GM18520 (cell line): ENCODE measurements around the gene AUNIP.

Source experiments
- ATAC-seq: cut with Tn5 transposase; IDR thresholded peaks from one replicate; pipeline ENCODE4 v1.9.1; 2021; ENCODE audit not compliant: unreplicated experiment

The AUNIP gene, protein sequence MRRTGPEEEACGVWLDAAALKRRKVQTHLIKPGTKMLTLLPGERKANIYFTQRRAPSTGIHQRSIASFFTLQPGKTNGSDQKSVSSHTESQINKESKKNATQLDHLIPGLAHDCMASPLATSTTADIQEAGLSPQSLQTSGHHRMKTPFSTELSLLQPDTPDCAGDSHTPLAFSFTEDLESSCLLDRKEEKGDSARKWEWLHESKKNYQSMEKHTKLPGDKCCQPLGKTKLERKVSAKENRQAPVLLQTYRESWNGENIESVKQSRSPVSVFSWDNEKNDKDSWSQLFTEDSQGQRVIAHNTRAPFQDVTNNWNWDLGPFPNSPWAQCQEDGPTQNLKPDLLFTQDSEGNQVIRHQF

DNA sequence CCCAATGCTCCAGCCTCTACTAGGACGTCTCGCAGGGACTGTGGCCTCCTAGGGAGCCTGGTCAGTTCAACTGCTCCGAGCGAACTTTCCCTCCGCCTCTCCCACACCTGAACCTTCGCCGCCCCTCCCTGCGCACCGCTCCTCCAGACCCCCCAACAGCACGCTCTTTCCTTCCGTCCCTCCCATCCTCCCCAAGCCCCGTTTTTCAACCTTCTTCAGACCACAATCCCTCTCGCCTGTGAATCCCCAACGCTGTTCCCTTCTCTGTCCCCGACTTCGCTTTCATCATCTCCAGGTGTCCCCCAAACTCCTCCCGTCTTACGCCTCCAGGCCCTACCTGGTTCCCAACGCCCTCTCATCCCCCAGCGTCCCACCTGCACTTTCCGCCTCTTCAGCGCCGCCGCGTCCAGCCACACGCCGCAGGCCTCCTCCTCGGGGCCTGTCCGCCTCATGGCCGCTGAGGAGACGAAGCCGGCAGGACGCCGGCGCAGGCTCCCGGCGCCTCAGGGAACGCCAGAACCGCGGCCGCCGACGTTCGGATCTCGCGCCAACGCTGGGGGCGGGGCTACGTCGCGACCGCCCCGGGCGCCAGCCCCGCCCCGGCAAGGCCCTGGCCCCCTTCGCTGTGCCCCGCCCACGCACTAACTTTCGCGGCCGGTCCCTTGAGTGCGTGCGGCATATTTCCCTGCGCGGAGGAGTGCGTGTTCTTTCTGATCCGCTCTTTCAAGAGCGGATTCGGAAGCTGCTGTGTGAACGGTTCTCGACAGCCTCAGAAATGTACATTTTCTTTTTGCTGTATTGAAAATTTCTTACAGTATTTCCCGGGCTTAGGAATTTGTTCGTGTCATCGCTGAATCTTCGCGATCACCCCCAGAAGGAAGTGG lies at the start of gene AUNIP:
AUNIP (minus strand) TSS at position 552 of the 884 bp plus-strand sequence; CDS start at position 452, 100 bp downstream.
- ATAC-seq = peak; percentile 70

DNA sequence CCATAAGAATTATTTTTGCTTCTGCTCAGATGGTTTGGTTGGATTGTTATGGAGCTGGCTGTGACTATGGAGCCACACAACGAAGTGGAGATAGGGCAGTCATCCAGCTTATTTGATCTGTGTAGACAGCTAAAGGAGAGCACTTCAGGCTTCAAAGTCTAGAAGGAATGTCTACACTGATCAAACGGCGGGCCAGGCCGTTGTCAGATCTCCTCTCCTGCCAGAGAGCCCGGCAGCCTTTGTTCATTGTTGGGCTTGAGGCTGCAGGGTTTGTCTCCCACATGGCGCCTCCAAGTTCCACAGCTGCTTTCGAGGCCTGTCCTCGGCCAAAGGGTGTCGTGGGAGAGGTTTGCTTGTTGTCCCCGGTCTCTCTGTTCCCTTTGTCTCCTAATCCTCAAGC lies 49.8 kb upstream of the AUNIP start:
- ATAC-seq = no peak

DNA sequence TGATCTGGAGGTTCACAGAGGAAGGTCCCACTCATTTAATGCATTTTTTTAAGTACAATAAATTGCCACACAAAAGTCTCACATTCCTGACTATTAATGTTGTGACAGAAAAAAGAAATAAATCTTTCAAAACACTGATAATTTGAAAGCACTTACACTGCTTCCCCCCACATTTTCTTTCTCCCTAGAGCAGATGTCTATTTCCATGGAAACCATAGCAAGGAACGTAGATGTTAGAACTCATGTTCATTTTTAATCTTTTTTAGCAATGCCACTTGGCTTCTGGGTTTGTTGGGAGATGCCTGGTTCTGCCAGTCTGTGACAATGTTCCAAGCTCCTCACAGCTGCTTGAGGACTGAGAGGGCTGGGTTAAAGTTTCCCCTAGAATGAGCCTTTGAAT lies 48.9 kb upstream of the AUNIP start:
- no peak for ATAC-seq

DNA sequence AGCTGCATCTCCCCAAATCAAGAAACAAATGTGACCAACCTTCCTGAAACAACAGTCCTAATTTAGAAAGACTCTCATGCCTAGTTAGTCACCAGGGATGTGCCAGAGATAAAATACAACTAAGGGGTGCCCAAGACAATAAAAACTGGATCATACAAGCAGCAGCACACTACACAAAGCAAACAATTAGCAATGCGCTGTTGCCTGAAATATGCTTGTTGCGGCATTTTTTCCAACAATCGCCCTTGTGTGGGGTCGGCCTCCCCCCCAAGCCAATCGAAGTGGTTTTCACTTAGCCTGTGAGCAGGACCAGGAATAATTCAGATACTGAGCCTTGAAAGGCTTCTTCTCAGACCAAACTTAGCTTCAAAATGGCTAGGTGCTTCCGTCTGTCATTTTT lies 48.3 kb upstream of the AUNIP start:
- ATAC-seq = no peak

DNA sequence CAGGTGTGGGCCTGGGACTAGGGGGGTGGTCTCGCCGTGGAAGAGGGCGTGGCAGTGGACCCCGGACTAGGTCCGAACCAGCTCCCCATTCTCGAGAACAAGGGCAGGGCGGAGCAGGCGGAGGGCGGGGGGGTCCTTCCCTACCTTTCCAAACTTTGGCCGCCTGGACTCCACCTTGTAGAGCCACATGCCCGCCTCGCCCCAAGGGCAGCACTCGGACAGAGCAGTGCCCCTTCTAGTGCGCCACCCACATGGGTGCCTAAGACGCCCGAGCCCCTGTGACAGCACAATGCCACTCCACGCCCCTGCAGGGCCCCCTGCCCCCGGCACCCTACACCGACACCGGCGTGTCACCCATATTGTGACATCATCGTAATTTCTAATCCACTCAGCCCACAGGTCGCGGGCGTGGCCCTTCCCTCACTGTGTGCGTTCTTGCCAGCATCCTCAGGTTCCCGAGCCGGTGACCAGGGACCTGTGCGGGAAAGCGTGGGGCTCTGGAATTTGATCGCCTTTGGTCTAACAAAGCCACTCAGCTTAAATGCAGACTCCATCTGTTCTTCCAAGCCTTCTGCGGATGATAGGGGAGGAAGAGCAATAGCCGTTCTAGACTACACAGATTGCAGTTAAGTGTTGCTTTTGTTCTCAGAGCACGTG lies 47.5 kb upstream of the AUNIP start:
- no peak for ATAC-seq

DNA sequence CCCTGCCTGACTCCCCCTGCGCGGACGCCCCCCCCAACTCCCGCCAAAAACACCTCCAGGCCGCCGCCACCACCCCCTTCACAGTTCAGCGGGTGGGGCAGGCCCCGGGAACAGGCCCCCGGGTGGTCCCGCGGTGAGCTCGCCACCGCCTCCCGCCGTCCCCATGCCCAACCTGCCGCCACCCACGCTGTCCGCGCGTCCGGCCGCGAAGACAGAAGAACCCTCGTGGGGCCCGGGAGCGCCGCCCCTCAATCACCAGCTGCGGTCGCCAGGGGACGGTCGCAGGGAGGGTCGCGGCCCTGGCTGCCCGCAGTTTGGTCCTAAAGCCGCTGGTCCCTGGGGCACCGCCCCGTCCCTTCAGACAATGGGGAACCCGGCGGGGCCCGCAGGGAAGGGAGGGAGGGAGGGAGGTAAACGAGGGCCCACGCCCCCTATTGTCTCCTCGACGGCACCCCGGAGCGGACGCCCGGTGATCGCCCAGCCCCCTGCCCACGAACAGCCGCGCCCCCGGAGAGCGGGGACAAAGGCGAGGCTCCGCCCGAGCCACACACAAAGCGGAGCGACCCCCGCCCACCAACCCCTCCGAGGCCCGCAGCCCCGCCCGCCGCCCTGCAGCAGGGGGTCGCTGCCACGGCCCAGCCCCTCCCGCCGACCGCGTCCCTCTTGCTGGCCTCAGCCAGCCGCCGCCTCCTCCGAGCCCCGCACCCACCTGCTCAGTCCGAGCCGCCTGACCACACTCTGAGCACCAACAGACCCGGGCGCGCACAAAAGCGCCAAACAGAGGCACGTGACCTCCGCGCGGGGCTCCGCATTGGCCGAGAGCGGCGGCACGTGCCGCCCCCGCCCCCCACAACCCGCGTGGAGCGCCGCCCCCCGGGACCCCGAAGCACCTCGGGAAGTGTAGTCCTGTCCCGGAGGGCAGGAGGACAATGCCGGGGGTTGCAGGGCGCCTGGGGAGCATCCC lies 46.7 kb upstream of the AUNIP start, which contains the start of gene STMN1:
STMN1 (minus strand) TSS at position 740 of the 964 bp plus-strand sequence. CDS start 1,743 bp downstream, outside the sequence.
- peak; percentile 46 for ATAC-seq

DNA sequence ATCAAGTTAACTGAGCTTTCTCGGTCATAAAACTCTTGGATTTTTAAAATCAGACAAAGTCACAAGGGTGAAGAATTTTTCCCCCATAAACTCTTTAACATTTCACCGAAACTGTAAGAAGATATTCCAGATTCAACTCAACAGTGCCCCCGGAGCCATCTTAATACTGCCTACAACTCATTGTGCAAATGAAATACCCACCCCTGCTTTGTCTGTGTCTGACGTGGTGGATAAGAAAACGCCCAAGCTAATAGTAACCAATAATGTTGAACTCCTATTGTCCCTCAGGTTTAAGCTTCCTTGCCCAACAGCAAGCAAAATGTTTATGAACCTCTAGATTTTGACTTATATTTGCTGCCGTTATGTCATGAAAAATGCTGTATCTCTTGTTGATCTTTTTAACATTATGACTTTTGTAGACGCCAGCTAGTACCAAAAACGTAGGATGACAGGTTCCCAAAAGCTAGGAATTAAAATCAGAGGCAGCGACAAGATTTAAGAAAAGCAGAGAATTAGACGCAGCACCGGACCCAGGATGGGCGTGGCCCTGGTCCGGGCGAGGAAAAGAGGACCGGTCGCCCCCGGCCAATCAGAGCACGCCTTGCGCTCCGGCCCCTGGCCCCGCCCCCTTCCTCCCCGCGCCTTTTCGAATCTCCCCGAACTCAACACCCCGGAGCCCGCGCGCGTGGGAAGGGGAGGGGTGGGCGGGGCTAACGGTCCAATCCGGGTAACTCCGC lies 45.9 kb upstream of the AUNIP start:
- ATAC-seq = peak; percentile 49

DNA sequence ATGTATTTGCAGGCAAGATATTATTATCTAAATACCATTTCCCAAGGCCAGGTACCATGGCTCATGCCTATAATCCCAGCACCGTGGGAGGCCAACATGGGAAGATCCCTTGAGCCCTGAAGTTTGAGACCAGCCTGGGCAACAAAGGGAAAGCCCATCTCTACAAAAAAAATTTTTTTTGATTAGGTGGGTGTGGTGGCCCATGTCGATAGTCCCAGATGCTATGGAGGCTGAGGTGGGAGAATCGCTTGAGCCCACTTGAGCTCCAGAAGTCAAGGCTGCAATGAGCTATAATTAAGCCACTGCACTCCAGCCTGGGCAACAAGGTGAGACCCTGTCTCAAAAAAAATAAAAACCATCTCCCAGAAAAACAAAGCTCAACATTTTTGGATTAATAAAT lies 44.7 kb upstream of the AUNIP start:
- no peak for ATAC-seq

DNA sequence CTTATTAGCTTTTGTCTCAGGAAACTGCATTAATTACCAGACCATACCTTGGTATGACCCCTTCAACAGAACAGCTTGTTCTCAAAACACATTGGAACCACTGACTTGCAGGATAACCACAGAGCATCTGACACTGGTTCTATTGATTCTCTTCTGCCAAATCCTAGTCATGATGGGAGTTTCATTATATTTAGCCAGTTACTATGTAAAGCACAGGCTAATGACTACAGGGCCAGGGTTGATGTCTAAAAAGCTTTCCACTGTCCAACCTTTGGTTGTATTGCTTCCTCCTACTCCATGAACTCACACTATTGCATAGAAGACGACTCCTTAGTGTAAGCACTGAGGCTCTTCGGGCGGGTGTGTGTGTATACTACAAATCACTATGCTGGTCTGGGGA lies 43.2 kb upstream of the AUNIP start:
- no peak for ATAC-seq

DNA sequence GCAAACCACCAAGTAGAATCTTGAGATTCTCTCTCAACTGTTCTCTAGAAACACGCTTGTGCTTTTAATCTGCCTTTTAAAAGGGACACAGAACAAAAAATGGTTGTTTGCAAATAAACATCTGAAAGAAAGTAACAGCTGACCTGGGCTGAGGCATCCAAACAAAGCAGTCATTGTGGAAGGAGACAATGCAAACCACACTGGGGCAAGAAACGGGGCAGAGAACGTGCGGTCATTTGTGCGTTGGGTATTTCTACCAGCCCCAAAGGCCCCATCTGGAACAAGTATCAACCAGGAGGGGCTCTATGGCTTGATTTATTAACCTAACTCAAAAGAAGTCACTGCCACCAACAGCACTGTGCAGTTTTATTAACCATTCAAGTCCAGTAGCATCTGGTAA lies 41.0 kb upstream of the AUNIP start:
- ATAC-seq = no peak

DNA sequence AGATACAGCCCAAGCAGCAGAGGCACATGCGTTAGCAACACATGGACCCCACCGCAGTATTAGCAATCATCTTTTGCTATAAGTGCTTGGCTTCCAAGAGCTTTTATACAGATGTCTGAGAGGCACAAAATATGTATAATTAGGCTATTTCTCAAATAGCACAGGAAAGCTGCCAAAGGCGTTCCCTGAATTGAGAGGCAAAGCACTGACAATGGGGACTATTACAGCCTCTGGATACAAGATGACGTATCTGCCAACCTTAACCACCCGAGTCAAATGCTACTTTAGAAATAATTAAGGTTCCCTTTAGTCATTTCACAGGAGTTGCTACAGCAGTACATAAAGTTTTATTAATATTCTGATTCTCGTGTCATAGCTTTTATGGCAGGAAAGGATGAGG lies 40.5 kb upstream of the AUNIP start:
- no peak for ATAC-seq

DNA sequence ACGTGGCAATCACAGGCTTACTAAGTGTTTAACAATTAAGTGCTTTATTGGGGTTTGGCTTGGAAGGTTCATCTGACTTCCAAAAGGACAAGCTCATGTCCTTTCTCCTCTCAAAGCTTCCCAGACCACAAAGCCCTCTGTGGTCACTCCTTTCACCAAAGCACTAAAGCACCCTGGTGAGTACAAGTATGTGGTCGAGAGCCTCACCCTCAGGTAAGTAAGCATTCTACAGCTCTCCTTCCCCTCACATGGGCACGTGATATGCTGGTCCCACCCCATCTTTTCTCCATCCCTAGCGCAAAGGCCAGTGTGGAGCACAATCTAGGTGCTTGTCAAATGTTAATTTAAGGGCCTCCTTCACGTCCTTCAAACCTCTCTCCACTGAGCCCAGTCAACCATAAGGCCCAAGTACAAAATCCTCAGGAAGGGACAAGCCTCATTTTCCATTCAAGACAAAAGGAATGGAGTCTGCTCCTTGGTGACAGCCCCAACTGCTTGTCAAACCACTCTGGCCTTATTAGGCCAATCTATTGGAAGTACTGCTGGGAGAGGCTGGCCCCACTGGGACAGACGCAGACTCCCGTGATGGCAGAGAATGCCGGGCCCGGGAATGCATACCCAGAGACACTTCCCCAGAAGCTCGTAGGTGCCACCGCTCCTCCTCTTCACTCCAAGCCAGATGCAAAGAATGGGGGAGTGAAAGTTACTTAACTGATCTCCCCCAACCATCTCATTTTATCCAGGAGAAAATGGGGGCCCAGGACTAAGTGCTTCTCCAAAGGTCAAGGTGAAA lies 39.2 kb upstream of the AUNIP start:
- no peak for ATAC-seq

DNA sequence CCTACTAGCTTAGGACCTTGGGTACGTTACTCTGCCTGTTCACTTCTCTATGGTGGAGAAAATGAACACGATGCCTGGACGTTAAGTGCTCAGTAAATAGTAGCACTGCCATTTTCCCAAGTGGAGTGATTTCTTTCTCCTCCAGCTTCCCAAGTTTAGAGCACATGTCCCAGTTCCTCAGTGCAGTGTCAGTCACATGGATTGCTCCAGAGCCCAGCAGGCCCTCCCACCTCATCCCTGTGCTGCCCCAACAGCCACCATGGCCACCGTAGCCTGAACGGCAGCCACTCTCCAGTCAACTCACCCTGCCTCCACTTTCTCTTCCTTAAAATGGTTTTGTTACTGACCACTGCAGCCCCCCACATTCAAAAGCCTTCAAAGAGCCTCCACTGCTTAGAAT lies 38.5 kb upstream of the AUNIP start:
- no peak for ATAC-seq

DNA sequence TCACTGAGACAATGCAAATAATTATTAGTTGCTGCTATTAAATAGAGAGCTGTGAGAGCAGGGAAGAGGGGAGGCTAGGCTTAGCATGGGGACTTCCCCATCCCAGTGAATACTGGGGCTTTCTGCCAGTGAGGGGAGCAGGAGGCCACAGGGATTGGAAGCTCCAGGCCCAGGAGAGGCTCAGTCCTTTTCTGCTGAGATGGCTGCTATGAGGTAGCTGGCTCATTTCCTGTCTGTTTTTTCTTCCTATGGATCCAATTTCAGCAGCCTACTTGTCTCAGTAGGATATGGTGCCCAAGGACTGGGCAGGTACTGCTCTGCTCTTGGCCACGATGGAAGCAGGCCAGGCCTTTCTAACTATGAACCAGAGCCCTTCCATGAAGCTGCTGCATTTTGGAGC lies 37.0 kb upstream of the AUNIP start:
- no peak for ATAC-seq

DNA sequence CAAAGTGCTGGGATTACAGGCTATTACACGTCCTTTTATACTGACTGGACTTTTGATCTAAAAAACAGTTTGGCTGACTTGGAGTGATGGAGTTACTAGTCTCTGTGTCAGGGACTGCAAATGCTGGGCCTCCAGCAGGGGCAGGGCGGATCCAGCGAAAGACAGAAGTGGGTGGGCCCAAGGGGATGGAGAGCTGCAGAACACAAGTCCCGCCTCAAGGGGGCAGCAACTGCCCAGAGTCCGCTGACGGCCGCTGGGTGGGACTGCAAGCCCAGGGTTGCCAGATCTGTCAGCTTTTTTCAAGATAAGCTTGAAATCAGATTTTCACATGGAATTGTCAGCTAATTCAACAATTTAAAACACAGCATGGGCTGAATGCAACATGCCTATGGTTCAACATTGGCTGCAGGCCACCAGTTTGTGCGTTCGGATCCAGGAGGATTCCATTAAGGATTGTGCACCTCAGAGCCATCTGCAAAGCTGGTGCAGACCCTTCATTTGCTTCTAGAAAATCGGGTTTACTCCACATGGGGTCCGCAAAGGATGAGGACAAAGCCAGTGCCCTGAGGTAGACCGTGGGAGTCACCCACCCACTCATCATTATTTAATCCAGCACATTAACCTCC lies 36.2 kb upstream of the AUNIP start:
- peak; percentile 78 for ATAC-seq

DNA sequence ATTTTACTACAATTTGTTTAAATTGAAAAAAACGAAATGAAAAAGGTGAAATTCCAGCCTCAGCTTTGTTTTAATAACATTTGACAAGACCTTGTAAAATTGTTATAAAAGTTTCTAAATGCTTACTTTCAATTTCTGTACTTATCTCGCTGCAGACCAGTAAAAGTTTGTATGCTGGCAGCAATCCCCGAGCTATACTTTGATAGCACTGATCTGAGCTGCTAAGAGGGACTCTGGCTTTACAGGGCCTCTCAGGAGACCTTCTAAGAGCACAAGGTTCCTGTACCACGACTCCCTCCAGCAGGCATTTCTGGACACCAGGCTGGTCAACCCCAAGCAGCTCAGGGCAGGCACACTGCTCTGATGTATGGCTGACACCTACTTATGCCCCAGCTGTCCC lies 33.9 kb upstream of the AUNIP start:
- ATAC-seq = no peak

DNA sequence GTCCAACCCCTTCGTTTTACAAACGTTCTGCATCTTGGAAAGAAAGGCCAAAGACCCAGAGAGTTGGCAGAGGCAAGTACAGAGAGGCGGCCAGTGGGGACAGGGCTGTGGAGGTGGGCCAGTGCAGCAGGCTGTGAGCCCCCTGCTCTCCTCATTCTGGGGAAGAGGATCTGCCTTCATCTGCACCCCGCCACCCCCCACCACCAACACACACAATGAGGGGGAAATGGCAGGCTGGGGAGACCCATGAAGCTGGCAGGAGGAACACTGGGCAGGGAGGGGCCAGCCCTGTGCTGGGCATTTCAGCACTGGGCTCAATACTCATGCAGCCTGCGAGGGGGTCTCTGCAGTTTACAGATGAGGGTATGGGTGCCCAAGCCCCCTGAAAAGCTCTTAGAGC lies 32.3 kb upstream of the AUNIP start:
- no peak for ATAC-seq

DNA sequence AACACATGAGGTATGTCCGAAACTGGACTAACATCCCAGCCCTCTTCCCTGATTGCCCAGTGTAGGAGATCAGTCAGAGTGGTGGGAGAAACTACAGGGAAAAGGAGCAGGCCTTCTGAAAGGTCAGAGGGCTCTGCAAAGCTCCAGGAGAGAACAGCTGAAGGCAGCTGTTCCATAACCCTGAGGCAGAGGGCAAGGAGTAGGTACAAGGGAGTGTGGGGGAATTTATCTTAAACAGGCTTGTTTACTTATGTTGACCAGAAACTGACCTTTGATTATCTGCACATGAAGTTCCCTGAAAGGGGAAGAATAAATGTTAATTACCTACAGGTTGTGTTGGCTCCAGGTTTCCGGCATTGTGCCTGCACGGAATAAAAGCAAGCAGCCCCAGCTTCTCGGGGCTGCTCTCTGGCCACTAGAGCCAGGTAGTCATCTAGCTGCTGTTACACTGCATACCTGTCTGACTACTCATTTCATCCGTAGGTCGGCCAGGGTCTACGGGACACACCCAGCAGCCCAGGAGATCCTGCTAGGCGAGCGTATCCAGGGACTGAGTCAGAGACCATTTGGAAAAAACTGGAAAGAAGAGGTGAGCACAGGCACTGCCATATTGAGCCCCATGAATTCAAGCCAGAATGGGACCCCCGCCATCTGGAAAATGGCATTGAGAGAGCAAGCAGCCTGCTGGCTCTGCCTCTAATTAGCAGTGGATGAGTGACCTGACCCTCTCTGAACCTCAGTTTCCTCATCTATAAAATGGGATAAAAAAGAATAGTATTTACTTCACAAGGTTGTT lies 31.2 kb upstream of the AUNIP start:
- no peak for ATAC-seq
